SK-N-MC (cell line): Measurements from ENCODE around the gene PRDM15.

Source experiments
- EZH2 ChIP-seq: fragments of 200-600 bp; sonication (generic); IDR thresholded peaks from one replicate; pipeline ENCODE4 v1.6.1; 2017; ENCODE audit warnings: antibody characterized with exemption
- FOXP2 ChIP-seq: optimal IDR thresholded peaks from 2 replicates; pipeline ENCODE3; 2011; ENCODE audit warnings: mild to moderate bottlenecking, moderate library complexity; ENCODE audit not compliant: insufficient read depth; ENCODE audit errors: extremely low read length, control extremely low read depth
- POLR2AphosphoS5 ChIP-seq: IDR thresholded peaks from 2 replicates; pipeline ENCODE4 v1.6.1; 2012; ENCODE audit warnings: mild to moderate bottlenecking, low read depth, low read length, borderline replicate concordance

GRCh38 chr21:41926117-41926806, 47.1 kb upstream of the PRDM15 start:
- TF ChIP-seq POLR2AphosphoS5 (no peak), EZH2 (no peak), FOXP2 (no peak)
